Erythroblast (primary cell): ENCODE data around the gene PSMG3.

Experiments used
- GATA1 ChIP-seq: IDR thresholded peaks from 2 replicates; pipeline ENCODE4 v1.6.1; 2011; ENCODE audit warnings: low read depth, mild to moderate bottlenecking, control low read depth, low read length, moderate library complexity
- POLR2A ChIP-seq: IDR thresholded peaks from 2 replicates; pipeline ENCODE4 v1.6.1; 2011; ENCODE audit warnings: mild to moderate bottlenecking, low read length

DNA sequence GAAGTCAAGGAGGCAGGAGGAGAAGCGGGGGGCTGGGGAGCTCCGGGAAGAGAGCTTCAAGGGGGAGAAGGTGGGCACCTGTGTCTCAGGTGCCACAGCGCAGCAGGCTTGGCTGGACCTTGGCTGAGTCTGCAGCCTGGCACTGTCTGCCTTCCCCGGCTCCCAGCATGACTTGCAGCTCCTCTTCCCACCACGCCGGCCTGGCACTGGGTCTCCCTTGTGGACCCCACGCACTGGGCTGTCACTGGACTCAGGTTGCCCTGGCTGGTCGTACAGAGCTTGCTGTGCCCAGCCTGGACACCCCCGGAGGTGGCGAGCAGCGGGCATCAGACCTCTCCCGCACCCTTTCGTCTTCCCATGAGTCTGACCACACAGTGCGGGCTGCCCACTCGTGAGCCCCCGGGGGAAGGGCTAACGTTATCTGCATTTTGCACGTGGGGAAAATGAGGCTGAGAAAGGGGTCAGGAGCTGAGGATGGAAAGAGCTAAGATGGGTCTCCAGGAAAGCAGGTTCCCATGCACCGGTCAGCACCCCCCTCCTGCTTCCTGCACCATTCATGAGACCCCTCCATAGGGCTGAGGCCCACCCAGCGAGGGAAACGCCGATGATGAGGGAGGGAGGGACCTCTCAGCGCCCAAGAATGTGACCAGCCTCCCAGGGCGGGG, 40.3 kb upstream of the PSMG3 start:
- TF ChIP-seq POLR2A (no peak), GATA1 (no peak)
